A673 (cell line): ENCODE data around the gene L2HGDH. TPM values are rescaled to one million over a fixed set of nuclear protein-coding genes. Genes with fewer than 3 reads are reported as not detected.

Source experiments
- BruUV-seq: library from RNA; stranded (reverse); fragments of 400-500 nt; replicated peaks from 2 replicates; lab custom pipeline; 2021; lab: Mats Ljungman, UMichigan
- CTCF ChIA-PET: fragments of 300-600 bp; sonication (Branson Sonifier 250); formaldehyde crosslinking; loops from one replicate; lab custom pipeline; 2022; ENCODE audit warnings: antibody characterized with exemption; lab: Charles Lee
- POLR2A ChIA-PET: fragments of 300-600 bp; sonication (Branson Sonifier 250); formaldehyde crosslinking; loops from one replicate; lab custom pipeline; 2022; ENCODE audit warnings: antibody characterized with exemption; ENCODE audit not compliant: low non-redundant PET; lab: Charles Lee
- DNase-seq: peaks from one replicate; pipeline ENCODE4 v3.0.0-alpha.2; 2015; ENCODE audit warnings: low spot score
- H3K27ac ChIP-seq: fragments of 200-600 bp; sonication (generic); 2 replicates; pipeline ENCODE4 v1.5.1; 2016; ENCODE audit warnings: mixed run types, low read depth, mild to moderate bottlenecking, mixed read lengths, antibody characterized with exemption, low read length; ENCODE audit not compliant: poor library complexity, severe bottlenecking
- H3K27me3 ChIP-seq: fragments of 200-600 bp; sonication (generic); replicated peaks from 2 replicates; pipeline ENCODE4 v1.6.1; 2017; ENCODE audit warnings: mixed run types, low read depth, mild to moderate bottlenecking, mixed read lengths, antibody characterized with exemption, low read length; ENCODE audit not compliant: insufficient read depth, poor library complexity
- H3K36me3 ChIP-seq: fragments of 200-600 bp; sonication (generic); 2 replicates; pipeline ENCODE4 v1.6.1; 2016; ENCODE audit warnings: mixed run types, mild to moderate bottlenecking, mixed read lengths, antibody characterized with exemption, low read length; ENCODE audit not compliant: insufficient read depth, poor library complexity, severe bottlenecking
- H3K4me1 ChIP-seq: fragments of 200-600 bp; sonication (generic); 2 replicates; pipeline ENCODE4 v1.6.1; 2017; ENCODE audit warnings: mixed run types, mild to moderate bottlenecking, mixed read lengths, antibody characterized with exemption, low read length; ENCODE audit not compliant: insufficient read depth, poor library complexity, severe bottlenecking
- H3K4me3 ChIP-seq: fragments of 200-600 bp; sonication (generic); 2 replicates; pipeline ENCODE4 v1.5.1; 2016; ENCODE audit warnings: low read depth, mixed run types, mild to moderate bottlenecking, mixed read lengths, low read length; ENCODE audit not compliant: poor library complexity, severe bottlenecking
- H3K9me3 ChIP-seq: fragments of 200-600 bp; sonication (generic); 2 replicates; pipeline ENCODE4 v1.6.1; 2016; ENCODE audit warnings: mixed run types, low read depth, mild to moderate bottlenecking, mixed read lengths, antibody characterized with exemption, low read length; ENCODE audit not compliant: poor library complexity, severe bottlenecking
- EZH2 ChIP-seq: fragments of 200-600 bp; sonication (generic); IDR thresholded peaks from 2 replicates; pipeline ENCODE4 v1.6.1; 2017; ENCODE audit warnings: borderline replicate concordance, low read depth, mild to moderate bottlenecking, mixed read lengths, antibody characterized with exemption, low read length; ENCODE audit not compliant: poor library complexity, severe bottlenecking
- intact Hi-C: fragments of 100-400 bp; cut with micrococcal nuclease; formaldehyde crosslinking; loops from one replicate; pipeline ENCODE4 v1.10.0; 2022; ENCODE audit not compliant: unreplicated experiment
- total RNA-seq: library from RNA; stranded (reverse); gene quantifications from 2 replicates; pipeline ENCODE4 v1.2.3, GENCODE V29; 2021
- TF ChIP-seq, protein P1 (sequence below): fragments of 300-800, 200-600 bp; sonication (generic); conservative IDR thresholded peaks from 2 replicates; pipeline ENCODE4 v1.5.1; 2017; ENCODE audit warnings: low read depth, mild to moderate bottlenecking, antibody characterized with exemption, low read length, moderate library complexity, mixed read lengths

The L2HGDH gene
- total RNA-seq, 1 experiment from 2014 or later: 17.4 TPM

DNA sequence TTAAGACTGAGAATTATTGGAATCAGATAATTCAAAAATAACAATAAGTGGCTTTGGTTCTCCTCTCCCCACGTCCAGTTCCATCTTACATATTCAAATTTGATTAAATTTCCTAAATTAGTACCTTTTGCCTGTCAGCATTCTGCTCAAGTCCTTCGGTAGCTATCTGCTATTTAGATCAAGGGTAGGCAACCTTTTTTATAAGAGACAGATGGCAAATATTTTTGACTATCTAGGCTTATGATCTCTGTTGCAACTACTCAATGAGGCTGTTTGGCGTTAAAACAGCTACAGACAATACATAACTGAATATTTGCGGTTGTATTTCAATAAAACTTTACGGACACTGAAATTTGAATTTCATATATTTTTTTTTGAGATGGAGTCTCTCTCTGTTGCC, 21.7 kb downstream of the L2HGDH start:
- ChIA-PET POLR2A (no interaction called here), CTCF (no interaction called here)
- TF ChIP-seq EZH2: no peak
- TF ChIP-seq, protein P1, sequence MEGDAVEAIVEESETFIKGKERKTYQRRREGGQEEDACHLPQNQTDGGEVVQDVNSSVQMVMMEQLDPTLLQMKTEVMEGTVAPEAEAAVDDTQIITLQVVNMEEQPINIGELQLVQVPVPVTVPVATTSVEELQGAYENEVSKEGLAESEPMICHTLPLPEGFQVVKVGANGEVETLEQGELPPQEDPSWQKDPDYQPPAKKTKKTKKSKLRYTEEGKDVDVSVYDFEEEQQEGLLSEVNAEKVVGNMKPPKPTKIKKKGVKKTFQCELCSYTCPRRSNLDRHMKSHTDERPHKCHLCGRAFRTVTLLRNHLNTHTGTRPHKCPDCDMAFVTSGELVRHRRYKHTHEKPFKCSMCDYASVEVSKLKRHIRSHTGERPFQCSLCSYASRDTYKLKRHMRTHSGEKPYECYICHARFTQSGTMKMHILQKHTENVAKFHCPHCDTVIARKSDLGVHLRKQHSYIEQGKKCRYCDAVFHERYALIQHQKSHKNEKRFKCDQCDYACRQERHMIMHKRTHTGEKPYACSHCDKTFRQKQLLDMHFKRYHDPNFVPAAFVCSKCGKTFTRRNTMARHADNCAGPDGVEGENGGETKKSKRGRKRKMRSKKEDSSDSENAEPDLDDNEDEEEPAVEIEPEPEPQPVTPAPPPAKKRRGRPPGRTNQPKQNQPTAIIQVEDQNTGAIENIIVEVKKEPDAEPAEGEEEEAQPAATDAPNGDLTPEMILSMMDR: no peak
- H3K4me3 ChIP-seq: no peak overlapping the region
- no peaks in the 10 kb centered on the region for H3K27me3 ChIP-seq
- intact Hi-C loops: no loop called here
- no peak for DNase-seq
- no peak overlapping the region for H3K27ac ChIP-seq
- peaks cover 4% of the 10 kb centered on the region for H3K9me3 ChIP-seq
- no TSS peak for BruUV-seq
- no peaks in the 10 kb centered on the region for H3K4me1 ChIP-seq
- H3K36me3 ChIP-seq: peaks cover 8% of the 10 kb centered on the region

DNA sequence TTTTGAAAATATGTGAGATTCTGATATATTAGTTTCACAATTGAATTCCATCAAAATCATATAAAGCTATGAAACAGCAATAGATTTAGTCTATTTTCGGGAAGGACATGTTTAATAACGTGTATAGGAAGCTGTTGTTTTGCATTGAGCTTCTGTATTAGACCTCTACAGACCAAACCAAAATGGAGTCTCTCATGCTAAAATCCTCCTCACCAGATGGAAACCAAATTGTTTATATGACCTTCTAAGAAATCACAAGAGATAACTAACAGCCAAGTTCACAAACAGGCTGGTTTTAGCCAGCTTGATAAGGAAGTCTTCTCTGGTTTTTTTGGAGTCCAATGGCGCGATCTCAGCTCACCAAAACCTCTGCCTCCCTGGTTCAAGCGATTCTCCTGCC, 23.9 kb downstream of the L2HGDH start:
- Histone ChIP-seq H3K9me3 (peaks cover 4% of the 10 kb centered on the region), H3K4me1 (no peaks in the 10 kb centered on the region), H3K4me3 (no peak overlapping the region), H3K27me3 (no peaks in the 10 kb centered on the region), H3K27ac (no peak overlapping the region), H3K36me3 (peaks cover 8% of the 10 kb centered on the region)
- no peak for TF ChIP-seq EZH2
- TF ChIP-seq, protein P1: no peak
- ChIA-PET POLR2A (no interaction called here), CTCF (no interaction called here)
- DNase-seq: no peak
- intact Hi-C loops: no loop called here
- BruUV-seq: no TSS peak

DNA sequence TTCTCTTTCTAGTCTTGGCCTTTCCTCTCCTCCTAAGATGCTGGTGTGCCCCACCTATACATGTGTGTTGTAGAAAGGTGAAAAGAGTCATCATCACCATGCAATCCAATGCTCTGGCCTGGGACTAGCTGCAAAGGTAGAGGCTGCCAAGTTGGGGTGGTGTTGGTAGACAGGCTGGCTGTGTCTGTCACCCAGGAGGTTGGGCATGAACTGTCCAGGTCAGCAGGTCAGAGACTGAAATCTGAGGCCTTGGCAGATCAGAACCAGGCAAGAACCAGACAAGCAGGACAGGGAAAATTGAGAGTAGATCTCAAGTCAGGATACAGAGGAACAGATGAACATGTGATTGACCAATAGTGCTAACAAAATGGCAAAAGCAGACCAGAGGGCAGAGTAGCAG, 26.2 kb downstream of the L2HGDH start:
- intact Hi-C loops: no loop called here
- Histone ChIP-seq H3K27me3 (no peaks in the 10 kb centered on the region), H3K9me3 (no peaks in the 10 kb centered on the region), H3K36me3 (peaks cover 5% of the 10 kb centered on the region), H3K4me1 (no peaks in the 10 kb centered on the region), H3K4me3 (no peak overlapping the region), H3K27ac (no peak overlapping the region)
- POLR2A ChIA-PET: interaction anchor here (0.6 kb wide), 1 partner anchor 19 kb away, joined by 3 read pairs; no protein-coding TSS in a partner anchor
- no TSS peak for BruUV-seq
- no peak for DNase-seq
- TF ChIP-seq, protein P1: no peak
- TF ChIP-seq EZH2: no peak
- CTCF ChIA-PET: no interaction called here
